ENCODE measurements around the gene MAP3K13.

Gene MAP3K13

GRCh38 chr3:185387646-185388045 lies 24.7 kb downstream of the MAP3K13 start:
- no peaks in the 10 kb centered on the region for H3K4me1 ChIP-seq (ENCODE audit: control insufficient read depth in 2 of 2, insufficient read depth in 2 of 2, low read length in 2 of 2)
- H3K27ac ChIP-seq (ENCODE audit: low read depth in 2 of 2, low read length in 2 of 2): no peak overlapping the region
- no peak overlapping the region for H3K9ac ChIP-seq (ENCODE audit: low read depth in 1 of 2, low read length in 2 of 2)
- no peaks in the 10 kb centered on the region for H3K36me3 ChIP-seq (ENCODE audit: control insufficient read depth in 2 of 2, insufficient read depth in 2 of 2, low read length in 2 of 2)
- no peak overlapping the region for H3K4me3 ChIP-seq (ENCODE audit: low read length in 2 of 2)
- H3K9me3 ChIP-seq (ENCODE audit: control insufficient read depth in 2 of 2, low read length in 2 of 2): no peaks in the 10 kb centered on the region
- H3K27me3 ChIP-seq (ENCODE audit: control insufficient read depth in 2 of 2, insufficient read depth in 2 of 2, low read length in 2 of 2): no peaks in the 10 kb centered on the region

GRCh38 chr3:185393055-185393454 lies 30.1 kb downstream of the MAP3K13 start:
- no peak overlapping the region for H3K4me3 ChIP-seq (ENCODE audit: low read length in 2 of 2)
- H3K4me1 ChIP-seq (ENCODE audit: control insufficient read depth in 2 of 2, insufficient read depth in 2 of 2, low read length in 2 of 2): no peaks in the 10 kb centered on the region
- no peak overlapping the region for H3K27ac ChIP-seq (ENCODE audit: low read depth in 2 of 2, low read length in 2 of 2)
- H3K9me3 ChIP-seq (ENCODE audit: control insufficient read depth in 2 of 2, low read length in 2 of 2): no peaks in the 10 kb centered on the region
- no peak overlapping the region for H3K9ac ChIP-seq (ENCODE audit: low read depth in 1 of 2, low read length in 2 of 2)
- no peaks in the 10 kb centered on the region for H3K27me3 ChIP-seq (ENCODE audit: control insufficient read depth in 2 of 2, insufficient read depth in 2 of 2, low read length in 2 of 2)
- H3K36me3 ChIP-seq (ENCODE audit: control insufficient read depth in 2 of 2, insufficient read depth in 2 of 2, low read length in 2 of 2): no peaks in the 10 kb centered on the region

- Histone ChIP-seq H3K27me3 (ENCODE audit: control insufficient read depth in 2 of 2, insufficient read depth in 2 of 2, low read length in 2 of 2) (no peaks in the 10 kb centered on the region), H3K9ac (ENCODE audit: low read depth in 1 of 2, low read length in 2 of 2) (no peak overlapping the region), H3K9me3 (ENCODE audit: control insufficient read depth in 2 of 2, low read length in 2 of 2) (no peaks in the 10 kb centered on the region), H3K27ac (ENCODE audit: low read depth in 2 of 2, low read length in 2 of 2) (no peak overlapping the region), H3K36me3 (ENCODE audit: control insufficient read depth in 2 of 2, insufficient read depth in 2 of 2, low read length in 2 of 2) (no peaks in the 10 kb centered on the region), H3K4me1 (ENCODE audit: control insufficient read depth in 2 of 2, insufficient read depth in 2 of 2, low read length in 2 of 2) (no peaks in the 10 kb centered on the region), H3K4me3 (ENCODE audit: low read length in 2 of 2) (no peak overlapping the region)
These were observed 34.7 kb downstream of the MAP3K13 start for GRCh38 chr3:185397676-185398075.

DNA sequence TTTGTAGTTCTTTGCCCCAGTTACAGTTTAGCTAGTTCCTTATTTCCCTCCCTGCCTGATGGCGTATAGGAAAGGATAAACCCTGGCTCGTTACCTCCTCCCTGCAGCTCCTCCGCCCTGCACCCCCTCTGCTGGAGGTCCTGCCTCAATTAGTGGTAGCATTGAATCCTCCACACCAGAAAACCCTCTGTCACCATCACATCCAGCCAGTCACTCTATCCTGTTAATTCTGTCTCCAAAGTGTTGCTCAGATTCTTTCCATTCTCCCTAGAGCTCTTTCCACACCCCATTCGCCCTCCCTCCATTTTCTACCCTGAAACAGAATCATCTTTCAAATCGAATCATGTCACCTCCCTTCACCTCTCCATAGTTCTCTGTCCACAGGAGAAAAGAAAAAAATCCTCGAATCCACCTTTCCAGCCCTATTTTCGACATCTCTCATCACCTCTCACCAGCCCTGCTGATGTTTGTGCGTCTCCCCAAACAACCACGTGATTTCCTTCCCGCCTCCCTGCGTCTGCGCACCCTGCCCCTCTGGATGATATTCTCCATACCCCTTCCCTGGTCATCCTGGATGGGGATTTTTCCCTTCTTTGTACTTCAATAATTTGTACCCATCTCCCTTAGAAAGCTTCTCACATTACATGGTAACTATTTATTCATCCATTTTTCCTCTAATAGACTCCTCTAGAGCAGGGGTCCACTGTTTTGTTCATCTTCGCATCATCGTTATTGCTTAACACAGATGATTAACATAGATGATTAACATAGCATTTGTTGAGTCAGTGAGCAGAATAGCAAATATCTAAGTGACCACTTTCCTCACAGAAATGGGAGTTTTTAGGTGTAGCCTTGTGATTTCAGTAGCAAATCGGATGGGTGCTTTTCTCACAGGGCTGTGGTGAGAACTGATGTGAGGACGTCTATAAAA lies 37.1 kb downstream of the MAP3K13 start:
- Histone ChIP-seq H3K27me3 (ENCODE audit: control insufficient read depth in 2 of 2, insufficient read depth in 2 of 2, low read length in 2 of 2) (no peaks in the 10 kb centered on the region), H3K4me3 (ENCODE audit: low read length in 2 of 2) (no peak overlapping the region), H3K9me3 (ENCODE audit: control insufficient read depth in 2 of 2, low read length in 2 of 2) (no peaks in the 10 kb centered on the region), H3K27ac (ENCODE audit: low read depth in 2 of 2, low read length in 2 of 2) (no peak overlapping the region), H3K36me3 (ENCODE audit: control insufficient read depth in 2 of 2, insufficient read depth in 2 of 2, low read length in 2 of 2) (no peaks in the 10 kb centered on the region), H3K4me1 (ENCODE audit: control insufficient read depth in 2 of 2, insufficient read depth in 2 of 2, low read length in 2 of 2) (peaks cover 0 to under 1% of the 10 kb centered on the region in 2 donors), H3K9ac (ENCODE audit: low read depth in 1 of 2, low read length in 2 of 2) (no peak overlapping the region)

DNA sequence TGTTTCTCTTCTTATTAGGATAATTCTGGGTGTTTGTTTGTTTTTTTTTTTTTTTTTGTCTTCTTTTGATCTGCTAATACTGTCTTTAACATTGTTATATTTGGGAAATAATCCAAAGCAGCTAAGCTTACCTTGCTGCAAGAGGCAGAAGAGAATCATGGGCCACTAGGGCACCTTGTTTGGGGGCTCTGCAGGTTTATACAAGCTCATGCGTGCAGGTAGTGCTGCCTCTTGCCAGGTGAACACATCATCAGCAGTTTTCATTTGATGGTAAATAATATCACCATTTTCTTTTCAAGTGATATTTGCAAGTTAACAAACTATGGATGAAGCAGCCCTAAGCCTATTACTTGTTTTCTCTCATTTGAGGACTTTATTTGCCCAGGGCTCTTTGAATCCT lies 37.9 kb downstream of the MAP3K13 start:
- Histone ChIP-seq H3K27ac (ENCODE audit: low read depth in 2 of 2, low read length in 2 of 2) (no peak overlapping the region), H3K36me3 (ENCODE audit: control insufficient read depth in 2 of 2, insufficient read depth in 2 of 2, low read length in 2 of 2) (no peaks in the 10 kb centered on the region), H3K4me1 (ENCODE audit: control insufficient read depth in 2 of 2, insufficient read depth in 2 of 2, low read length in 2 of 2) (peaks cover 0 to 8% of the 10 kb centered on the region in 2 donors), H3K27me3 (ENCODE audit: control insufficient read depth in 2 of 2, insufficient read depth in 2 of 2, low read length in 2 of 2) (no peaks in the 10 kb centered on the region), H3K9ac (ENCODE audit: low read depth in 1 of 2, low read length in 2 of 2) (no peak overlapping the region), H3K9me3 (ENCODE audit: control insufficient read depth in 2 of 2, low read length in 2 of 2) (no peaks in the 10 kb centered on the region), H3K4me3 (ENCODE audit: low read length in 2 of 2) (no peak overlapping the region)

GRCh38 chr3:185401319-185401955 lies 38.5 kb downstream of the MAP3K13 start:
- Histone ChIP-seq H3K4me3 (ENCODE audit: low read length in 2 of 2) (no peak overlapping the region), H3K36me3 (ENCODE audit: control insufficient read depth in 2 of 2, insufficient read depth in 2 of 2, low read length in 2 of 2) (no peaks in the 10 kb centered on the region), H3K9me3 (ENCODE audit: control insufficient read depth in 2 of 2, low read length in 2 of 2) (no peaks in the 10 kb centered on the region), H3K4me1 (ENCODE audit: control insufficient read depth in 2 of 2, insufficient read depth in 2 of 2, low read length in 2 of 2) (peaks cover 0 to 8% of the 10 kb centered on the region in 2 donors), H3K27ac (ENCODE audit: low read depth in 2 of 2, low read length in 2 of 2) (no peak overlapping the region), H3K9ac (ENCODE audit: low read depth in 1 of 2, low read length in 2 of 2) (no peak overlapping the region), H3K27me3 (ENCODE audit: control insufficient read depth in 2 of 2, insufficient read depth in 2 of 2, low read length in 2 of 2) (no peaks in the 10 kb centered on the region)

- H3K9ac ChIP-seq (ENCODE audit: low read depth in 1 of 2, low read length in 2 of 2): no peak overlapping the region
- H3K36me3 ChIP-seq (ENCODE audit: control insufficient read depth in 2 of 2, insufficient read depth in 2 of 2, low read length in 2 of 2): no peaks in the 10 kb centered on the region
- no peaks in the 10 kb centered on the region for H3K9me3 ChIP-seq (ENCODE audit: control insufficient read depth in 2 of 2, low read length in 2 of 2)
- peaks cover 0 to 8% of the 10 kb centered on the region in 2 donors for H3K4me1 ChIP-seq (ENCODE audit: control insufficient read depth in 2 of 2, insufficient read depth in 2 of 2, low read length in 2 of 2)
- H3K27ac ChIP-seq (ENCODE audit: low read depth in 2 of 2, low read length in 2 of 2): no peak overlapping the region
- no peak overlapping the region for H3K4me3 ChIP-seq (ENCODE audit: low read length in 2 of 2)
- H3K27me3 ChIP-seq (ENCODE audit: control insufficient read depth in 2 of 2, insufficient read depth in 2 of 2, low read length in 2 of 2): no peaks in the 10 kb centered on the region
These were observed 39.6 kb downstream of the MAP3K13 start for GRCh38 chr3:185402561-185402960.

GRCh38 chr3:185403002-185403401 lies 40.1 kb downstream of the MAP3K13 start:
- no peak overlapping the region for H3K9ac ChIP-seq (ENCODE audit: low read depth in 1 of 2, low read length in 2 of 2)

DNA sequence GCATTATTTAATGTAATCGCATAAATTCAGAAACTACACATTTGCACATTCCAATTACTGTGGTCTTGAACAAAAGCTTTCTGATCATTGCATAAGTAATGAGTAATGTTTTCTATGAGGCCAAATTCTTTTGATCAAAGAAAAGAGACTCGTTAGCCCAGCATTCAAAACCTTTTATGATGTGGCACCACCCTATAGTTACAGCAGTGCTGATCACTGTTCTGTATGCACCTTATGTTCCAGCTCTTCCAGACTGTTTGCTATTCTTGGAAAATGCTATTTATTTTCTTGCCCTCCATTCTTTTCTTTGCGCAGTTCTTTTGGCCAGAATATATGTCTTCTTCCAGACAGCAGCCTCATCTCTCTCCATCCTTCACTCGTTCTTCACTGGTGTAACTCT lies 42.3 kb downstream of the MAP3K13 start:
- no peaks in the 10 kb centered on the region for H3K9me3 ChIP-seq (ENCODE audit: control insufficient read depth in 2 of 2, low read length in 2 of 2)
- H3K4me3 ChIP-seq (ENCODE audit: low read length in 2 of 2): no peak overlapping the region
- no peaks in the 10 kb centered on the region for H3K27me3 ChIP-seq (ENCODE audit: control insufficient read depth in 2 of 2, insufficient read depth in 2 of 2, low read length in 2 of 2)
- no peaks in the 10 kb centered on the region for H3K36me3 ChIP-seq (ENCODE audit: control insufficient read depth in 2 of 2, insufficient read depth in 2 of 2, low read length in 2 of 2)
- H3K4me1 ChIP-seq (ENCODE audit: control insufficient read depth in 2 of 2, insufficient read depth in 2 of 2, low read length in 2 of 2): peaks cover 0 to 8% of the 10 kb centered on the region in 2 donors
- no peak overlapping the region for H3K9ac ChIP-seq (ENCODE audit: low read depth in 1 of 2, low read length in 2 of 2)
- H3K27ac ChIP-seq (ENCODE audit: low read depth in 2 of 2, low read length in 2 of 2): no peak overlapping the region

More at GRCh38 chr3:185403002-185403401, 40.1 kb downstream of the MAP3K13 start:
- Histone ChIP-seq H3K4me3 (ENCODE audit: low read length in 2 of 2) (no peak overlapping the region), H3K9me3 (ENCODE audit: control insufficient read depth in 2 of 2, low read length in 2 of 2) (no peaks in the 10 kb centered on the region), H3K27ac (ENCODE audit: low read depth in 2 of 2, low read length in 2 of 2) (no peak overlapping the region), H3K27me3 (ENCODE audit: control insufficient read depth in 2 of 2, insufficient read depth in 2 of 2, low read length in 2 of 2) (no peaks in the 10 kb centered on the region), H3K4me1 (ENCODE audit: control insufficient read depth in 2 of 2, insufficient read depth in 2 of 2, low read length in 2 of 2) (peaks cover 0 to 8% of the 10 kb centered on the region in 2 donors), H3K36me3 (ENCODE audit: control insufficient read depth in 2 of 2, insufficient read depth in 2 of 2, low read length in 2 of 2) (no peaks in the 10 kb centered on the region)

GRCh38 chr3:185405664-185406063 lies 42.7 kb downstream of the MAP3K13 start:
- peaks cover 0 to 8% of the 10 kb centered on the region in 2 donors for H3K4me1 ChIP-seq (ENCODE audit: control insufficient read depth in 2 of 2, insufficient read depth in 2 of 2, low read length in 2 of 2)
- H3K36me3 ChIP-seq (ENCODE audit: control insufficient read depth in 2 of 2, insufficient read depth in 2 of 2, low read length in 2 of 2): no peaks in the 10 kb centered on the region
- no peaks in the 10 kb centered on the region for H3K9me3 ChIP-seq (ENCODE audit: control insufficient read depth in 2 of 2, low read length in 2 of 2)
- peak overlapping the region in 1 of 2 donors; percentile 26 for H3K27ac ChIP-seq (ENCODE audit: low read depth in 2 of 2, low read length in 2 of 2)
- no peaks in the 10 kb centered on the region for H3K27me3 ChIP-seq (ENCODE audit: control insufficient read depth in 2 of 2, insufficient read depth in 2 of 2, low read length in 2 of 2)
- H3K9ac ChIP-seq (ENCODE audit: low read depth in 1 of 2, low read length in 2 of 2): no peak overlapping the region
- no peak overlapping the region for H3K4me3 ChIP-seq (ENCODE audit: low read length in 2 of 2)

All from mucosa of rectum (tissue), 2 donors.